Neural crest cell (in vitro differentiated cells): Measurements from ENCODE around the gene PLEKHJ1. TPM values are rescaled to one million over a fixed set of nuclear protein-coding genes. Genes with fewer than 3 reads are reported as not detected.

Experiments used
- DNase-seq: peaks from one replicate; pipeline ENCODE4 v3.0.0; 2021; ENCODE audit warnings: low read depth, mixed read lengths, low spot score
- H3K27ac Mint-ChIP-seq: one replicate; pipeline ENCODE4 v1.8.0; 2021; ENCODE audit warnings: mild to moderate bottlenecking, mixed read lengths; ENCODE audit not compliant: unreplicated experiment
- H3K27me3 Mint-ChIP-seq: 2 replicates; pipeline ENCODE4 v1.8.0; 2021; ENCODE audit warnings: low read depth, mild to moderate bottlenecking, mixed read lengths
- H3K36me3 Mint-ChIP-seq: 2 replicates; pipeline ENCODE4 v1.8.0; 2021; ENCODE audit warnings: low read depth, mild to moderate bottlenecking, mixed read lengths
- H3K4me1 Mint-ChIP-seq: 2 replicates; pipeline ENCODE4 v1.8.0; 2021; ENCODE audit warnings: mixed read lengths
- H3K4me3 Mint-ChIP-seq: one replicate; pipeline ENCODE4 v1.8.0; 2021; ENCODE audit warnings: mild to moderate bottlenecking, mixed read lengths
- H3K9me3 Mint-ChIP-seq: 2 replicates; pipeline ENCODE4 v1.8.0; 2021; ENCODE audit warnings: mixed read lengths
- CTCF ChIP-seq: fragments of 200-600 bp; sonication (generic); conservative IDR thresholded peaks from 2 replicates; pipeline ENCODE4 v1.5.0; 2021; ENCODE audit warnings: antibody characterized with exemption, mild to moderate bottlenecking
- total RNA-seq: library from RNA; stranded (reverse); gene quantifications from 2 replicates; pipeline ENCODE4 v1.2.1, GENCODE V29; 2021

The PLEKHJ1 gene
- total RNA-seq, 1 donor from 2014 or later: 137 TPM

DNA sequence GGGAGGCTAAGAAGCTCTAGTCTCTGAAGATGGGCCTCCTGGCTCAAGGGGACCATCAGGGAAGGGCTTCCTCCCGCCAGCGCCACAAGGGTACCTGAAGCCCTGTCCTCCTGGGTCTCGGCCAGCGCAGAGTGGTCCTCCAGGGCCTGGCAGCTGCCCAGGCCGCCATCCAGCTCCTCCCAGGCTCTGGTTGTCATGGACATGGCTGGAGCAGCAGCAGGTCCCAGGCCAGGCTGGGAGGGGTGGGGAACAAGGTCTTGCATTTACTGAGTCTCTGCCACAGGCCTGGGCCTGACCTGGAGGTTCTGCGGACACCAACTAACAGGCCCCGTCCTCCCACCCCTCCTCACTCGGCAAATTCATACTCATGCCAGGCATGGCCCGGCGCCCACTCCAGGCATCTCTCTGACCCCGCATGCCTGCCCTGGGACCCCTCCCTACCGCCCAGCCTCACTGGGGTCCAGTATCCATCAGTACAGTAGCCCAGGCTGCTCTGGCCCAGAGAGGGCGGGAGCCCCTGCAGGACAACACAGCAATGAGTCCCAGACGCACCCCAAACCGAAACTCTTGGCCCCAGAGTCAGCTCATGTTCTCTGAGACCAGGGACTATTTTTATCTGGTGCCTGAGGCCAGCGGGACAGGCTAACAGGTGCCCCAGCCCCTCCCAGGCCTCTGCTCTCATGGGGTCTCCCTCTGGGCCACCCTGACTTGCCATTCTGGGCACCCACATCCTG, 19.1 kb upstream of the PLEKHJ1 start:
- H3K4me3 Mint-ChIP-seq: peak overlapping the region; percentile 27
- DNase-seq: no peak
- peaks cover 5% of the 10 kb centered on the region for H3K4me1 Mint-ChIP-seq
- H3K27ac Mint-ChIP-seq: peak overlapping the region; percentile 12
- H3K36me3 Mint-ChIP-seq: no peaks in the 10 kb centered on the region
- H3K9me3 Mint-ChIP-seq: no peaks in the 10 kb centered on the region
- no peak for TF ChIP-seq CTCF
- peaks cover 13% of the 10 kb centered on the region for H3K27me3 Mint-ChIP-seq

- Mint-ChIP-seq H3K27me3 (peaks cover 13% of the 10 kb centered on the region), H3K9me3 (no peaks in the 10 kb centered on the region), H3K36me3 (no peaks in the 10 kb centered on the region), H3K4me3 (peak overlapping the region; percentile 86), H3K4me1 (peaks cover 5% of the 10 kb centered on the region), H3K27ac (no peak overlapping the region)
- peak; percentile 77 for DNase-seq
- TF ChIP-seq CTCF: peak; percentile 62
Measured at GRCh38 chr19:2254064-2254872, 18.1 kb upstream of the PLEKHJ1 start.

DNA sequence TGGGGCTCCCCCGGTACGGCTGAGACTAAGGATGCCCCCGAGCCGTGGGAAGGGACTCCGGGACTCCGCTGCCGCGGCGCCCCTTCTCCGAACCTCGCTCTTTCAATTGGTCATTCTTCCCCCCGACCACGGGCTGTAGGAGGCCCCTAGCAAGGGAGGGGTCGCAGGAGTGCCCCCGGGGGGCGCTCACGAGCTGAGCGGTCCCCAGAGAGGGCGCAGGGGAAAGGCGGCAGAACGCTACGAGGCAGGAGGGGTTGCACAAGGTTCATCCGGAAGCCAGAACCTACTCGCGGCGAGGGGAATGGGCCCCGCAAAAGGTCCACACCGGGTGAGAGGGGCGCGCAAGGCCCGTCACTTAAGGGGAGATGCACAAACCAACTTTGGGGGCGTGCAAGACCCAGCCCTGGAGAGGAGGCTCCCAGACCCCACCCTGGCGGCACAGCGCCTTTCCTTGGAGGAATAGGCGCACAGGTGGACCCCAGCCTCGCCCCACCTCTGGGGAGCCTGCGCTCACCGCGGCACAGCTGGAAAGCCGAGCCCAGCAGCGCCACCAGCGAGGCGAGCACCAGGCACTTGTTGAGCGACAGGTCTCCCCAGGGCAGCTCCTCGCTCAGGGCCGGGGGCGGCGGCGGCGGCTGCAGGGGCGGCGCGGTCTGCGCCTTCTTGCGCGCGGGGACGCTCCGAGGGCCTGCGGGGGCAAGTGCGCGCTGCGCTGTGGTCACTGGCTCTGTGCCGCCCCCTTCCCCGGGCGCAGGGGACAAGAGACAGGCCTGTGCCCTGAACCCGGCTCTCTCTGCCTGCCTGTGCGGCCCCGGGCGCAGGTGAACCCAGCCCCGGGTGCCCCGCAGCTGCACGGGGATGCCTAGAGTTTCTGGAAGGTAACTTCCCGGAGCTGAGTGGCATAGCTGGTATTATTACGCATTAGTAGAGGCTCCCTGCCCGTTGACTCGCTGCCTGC, 17.3 kb upstream of the PLEKHJ1 start:
- no peaks in the 10 kb centered on the region for H3K36me3 Mint-ChIP-seq
- H3K9me3 Mint-ChIP-seq: no peaks in the 10 kb centered on the region
- peak; percentile 39 for TF ChIP-seq CTCF
- H3K4me1 Mint-ChIP-seq: peaks cover 5% of the 10 kb centered on the region
- DNase-seq: peak; percentile 41
- H3K27ac Mint-ChIP-seq: no peak overlapping the region
- H3K27me3 Mint-ChIP-seq: peaks cover 13% of the 10 kb centered on the region
- H3K4me3 Mint-ChIP-seq: peak overlapping the region; percentile 86

DNA sequence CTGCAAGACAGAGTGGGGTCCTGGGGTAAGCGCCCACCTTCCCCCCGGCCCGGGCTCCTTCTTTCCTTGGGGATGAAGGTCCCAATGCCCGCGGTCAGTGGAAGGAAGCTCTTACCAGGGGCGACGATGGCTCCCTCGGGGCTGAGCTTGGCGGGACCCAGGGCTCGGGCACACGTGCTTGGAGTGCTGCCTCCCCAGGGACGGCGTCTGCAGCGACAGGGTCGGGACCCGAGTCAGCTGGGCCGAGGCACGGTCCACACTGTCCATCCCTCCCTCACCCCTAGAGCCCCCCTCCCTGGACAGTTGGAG, 16.6 kb upstream of the PLEKHJ1 start:
- no peak for DNase-seq
- H3K36me3 Mint-ChIP-seq: no peaks in the 10 kb centered on the region
- peak overlapping the region; percentile 54 for H3K4me3 Mint-ChIP-seq
- peaks cover 5% of the 10 kb centered on the region for H3K4me1 Mint-ChIP-seq
- no peak overlapping the region for H3K27ac Mint-ChIP-seq
- peaks cover 13% of the 10 kb centered on the region for H3K27me3 Mint-ChIP-seq
- H3K9me3 Mint-ChIP-seq: no peaks in the 10 kb centered on the region
- no peak for TF ChIP-seq CTCF

DNA sequence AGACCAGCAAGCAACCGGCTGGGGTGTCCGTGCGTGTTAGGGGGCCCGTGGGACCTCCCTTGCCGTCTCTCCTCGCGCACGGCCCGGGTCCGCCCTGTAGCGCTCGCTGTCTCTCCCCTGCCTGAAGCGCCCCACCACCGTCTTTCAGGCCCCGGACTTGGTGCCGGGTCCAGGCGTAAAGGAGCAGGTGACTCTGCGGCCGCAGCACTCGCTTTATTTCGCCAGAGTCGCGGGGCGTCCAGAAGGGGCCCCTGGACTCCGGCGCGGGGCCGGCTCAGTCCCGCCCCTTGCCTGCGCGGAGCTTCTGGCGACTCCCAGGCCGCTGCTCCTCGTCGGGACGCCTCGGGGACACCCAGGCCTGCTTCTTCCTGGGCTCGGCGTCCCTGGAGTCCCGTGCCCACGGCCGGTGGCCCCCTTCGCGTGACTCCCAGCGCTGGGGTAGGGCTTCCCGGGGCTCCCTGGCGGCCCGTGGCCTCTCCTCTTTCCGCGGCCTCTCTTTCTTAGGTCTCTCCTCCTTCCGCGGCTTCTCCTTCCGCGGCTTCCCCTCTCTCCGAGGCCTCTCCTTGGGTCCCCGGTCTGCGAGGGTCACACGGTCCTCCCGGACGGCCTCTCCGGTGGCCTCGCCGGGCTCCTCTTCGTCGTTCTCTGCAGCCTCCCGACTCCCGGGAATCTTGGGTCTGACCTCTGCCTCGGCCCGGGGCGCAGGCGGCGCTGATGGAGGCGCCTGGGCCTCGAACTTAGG, 16.1 kb upstream of the PLEKHJ1 start:
- Mint-ChIP-seq H3K36me3 (no peaks in the 10 kb centered on the region), H3K9me3 (no peaks in the 10 kb centered on the region), H3K27ac (no peak overlapping the region), H3K4me3 (peak overlapping the region; percentile 54), H3K27me3 (peaks cover 13% of the 10 kb centered on the region), H3K4me1 (peaks cover 5% of the 10 kb centered on the region)
- TF ChIP-seq CTCF: no peak
- no peak for DNase-seq
